GM06990 (cell line): ENCODE measurements around the gene IL36RN.

ENCODE experiments used
- DNase-seq: peaks from one replicate; pipeline ENCODE4 v3.0.0-alpha.2; 2011; ENCODE audit not compliant: insufficient read length; ENCODE audit errors: extremely low read depth
- H3K27me3 ChIP-seq: replicated peaks from 2 replicates; pipeline ENCODE4 v1.6.0; 2011; ENCODE audit warnings: low read length; ENCODE audit not compliant: control insufficient read depth, insufficient read depth
- H3K36me3 ChIP-seq: 2 replicates; pipeline ENCODE4 v1.5.1; 2011; ENCODE audit warnings: low read length; ENCODE audit not compliant: control insufficient read depth, insufficient read depth
- H3K4me3 ChIP-seq: replicated peaks from 2 replicates; pipeline ENCODE4 v1.5.1; 2011; ENCODE audit warnings: low read depth, mild to moderate bottlenecking, control low read depth, low read length
- TF ChIP-seq, protein P1 (sequence below): IDR thresholded peaks from 2 replicates; pipeline ENCODE4 v1.5.1; 2011; ENCODE audit warnings: low read length, control low read depth, mild to moderate bottlenecking, inconsistent platforms; ENCODE audit not compliant: insufficient read depth, poor library complexity, severe bottlenecking

Gene IL36RN

DNA sequence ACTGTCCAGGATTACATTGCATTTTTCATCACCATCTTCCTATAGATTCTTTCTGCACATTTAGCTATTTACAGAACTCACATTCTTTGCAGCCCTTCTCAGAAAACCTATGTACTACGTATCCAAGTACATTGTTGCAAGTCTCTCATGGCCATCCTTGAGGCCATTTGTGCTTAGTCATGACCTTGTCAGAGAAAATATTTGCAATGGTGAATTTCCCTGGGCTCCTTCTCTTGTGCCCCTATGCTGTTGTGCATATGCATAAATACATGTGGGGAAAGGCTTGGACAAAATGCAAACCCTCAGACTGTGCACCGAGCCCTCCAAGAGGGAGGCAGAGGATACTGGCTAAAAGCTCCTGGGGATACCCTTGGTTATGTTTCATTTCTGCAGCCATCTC lies 34.2 kb upstream of the IL36RN start:
- no peak for DNase-seq
- H3K27me3 ChIP-seq, result peaks cover 2% of the 10 kb centered on the region; the same call in 1 of the 2 replicates
- H3K4me3 ChIP-seq, result no peak overlapping the region
- H3K36me3 ChIP-seq, result no peaks in the 10 kb centered on the region
- TF ChIP-seq, protein P1, sequence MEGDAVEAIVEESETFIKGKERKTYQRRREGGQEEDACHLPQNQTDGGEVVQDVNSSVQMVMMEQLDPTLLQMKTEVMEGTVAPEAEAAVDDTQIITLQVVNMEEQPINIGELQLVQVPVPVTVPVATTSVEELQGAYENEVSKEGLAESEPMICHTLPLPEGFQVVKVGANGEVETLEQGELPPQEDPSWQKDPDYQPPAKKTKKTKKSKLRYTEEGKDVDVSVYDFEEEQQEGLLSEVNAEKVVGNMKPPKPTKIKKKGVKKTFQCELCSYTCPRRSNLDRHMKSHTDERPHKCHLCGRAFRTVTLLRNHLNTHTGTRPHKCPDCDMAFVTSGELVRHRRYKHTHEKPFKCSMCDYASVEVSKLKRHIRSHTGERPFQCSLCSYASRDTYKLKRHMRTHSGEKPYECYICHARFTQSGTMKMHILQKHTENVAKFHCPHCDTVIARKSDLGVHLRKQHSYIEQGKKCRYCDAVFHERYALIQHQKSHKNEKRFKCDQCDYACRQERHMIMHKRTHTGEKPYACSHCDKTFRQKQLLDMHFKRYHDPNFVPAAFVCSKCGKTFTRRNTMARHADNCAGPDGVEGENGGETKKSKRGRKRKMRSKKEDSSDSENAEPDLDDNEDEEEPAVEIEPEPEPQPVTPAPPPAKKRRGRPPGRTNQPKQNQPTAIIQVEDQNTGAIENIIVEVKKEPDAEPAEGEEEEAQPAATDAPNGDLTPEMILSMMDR, result no peak

- TF ChIP-seq, protein P1, result no peak
- no peak for DNase-seq
- Histone ChIP-seq H3K36me3 (no peaks in the 10 kb centered on the region), H3K4me3 (no peak overlapping the region), H3K27me3 (peaks cover 2% of the 10 kb centered on the region; the same call in 1 of the 2 replicates)
Observed at GRCh38 chr2:113025737-113026136, 33.3 kb upstream of the IL36RN start.

DNA sequence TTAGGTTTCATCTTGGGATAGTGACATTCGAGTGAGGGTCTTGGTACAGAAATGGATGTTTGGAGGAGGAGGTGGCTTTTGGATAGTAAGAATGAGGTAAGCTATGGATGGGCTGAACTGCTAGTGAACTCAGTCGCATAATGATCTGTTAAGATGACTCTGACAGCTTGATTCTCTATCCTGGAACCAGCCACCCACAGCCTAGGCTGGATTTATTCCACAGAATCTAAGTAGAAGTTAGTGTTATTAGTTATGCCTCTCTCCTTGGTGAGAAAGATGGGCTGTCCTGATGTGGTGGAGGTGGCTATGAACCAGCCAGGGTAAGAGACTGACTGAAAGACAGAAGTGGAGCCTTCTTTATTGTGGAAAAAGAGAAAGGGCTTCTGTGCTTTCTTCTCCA lies 31.3 kb upstream of the IL36RN start:
- peaks cover 2% of the 10 kb centered on the region; the same call in 1 of the 2 replicates for H3K27me3 ChIP-seq
- no peak for DNase-seq
- no peaks in the 10 kb centered on the region for H3K36me3 ChIP-seq
- TF ChIP-seq, protein P1, result no peak
- no peak overlapping the region for H3K4me3 ChIP-seq

DNA sequence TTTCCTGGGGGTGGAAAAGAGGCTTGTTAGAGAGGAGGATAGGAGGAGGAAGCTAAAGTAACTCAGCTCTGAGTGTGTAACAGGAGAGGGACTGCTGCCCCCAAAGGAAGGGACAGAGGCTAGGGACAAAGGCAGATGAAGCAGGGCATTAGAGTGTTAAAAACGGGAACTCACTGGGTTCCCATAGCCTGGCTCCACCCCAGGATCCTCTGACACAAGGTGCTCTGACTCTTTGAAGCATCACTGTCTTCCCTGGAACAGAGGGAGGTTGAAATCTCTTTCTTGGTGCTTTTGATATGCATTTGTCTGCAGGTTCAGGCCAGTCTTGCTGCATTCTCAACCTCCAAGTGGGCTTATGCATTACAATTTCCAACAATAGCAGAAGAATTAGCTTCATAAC lies 30.9 kb upstream of the IL36RN start:
- no peak for DNase-seq
- TF ChIP-seq, protein P1, result no peak
- Histone ChIP-seq H3K4me3 (no peak overlapping the region), H3K27me3 (peaks cover 2% of the 10 kb centered on the region; the same call in 1 of the 2 replicates), H3K36me3 (no peaks in the 10 kb centered on the region)

DNA sequence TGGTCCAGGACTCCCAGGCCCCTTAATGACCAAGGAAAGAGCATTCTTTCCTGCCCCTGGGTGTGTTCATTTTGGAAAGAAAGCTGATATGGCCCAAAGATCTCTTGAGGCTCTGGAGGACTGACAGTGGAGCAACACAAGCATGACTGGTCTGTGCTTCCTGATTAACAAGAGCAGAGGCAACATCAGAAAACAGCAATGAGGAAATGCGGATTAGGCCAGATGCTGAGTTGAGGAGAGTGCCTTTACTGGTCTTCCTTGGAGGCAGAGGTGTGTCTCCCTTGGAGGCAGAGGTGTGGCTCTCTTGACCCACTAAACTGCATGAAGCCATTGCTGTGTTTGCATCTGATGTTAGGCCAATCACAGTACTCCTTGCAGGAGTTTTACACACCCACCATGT lies 26.3 kb upstream of the IL36RN start:
- TF ChIP-seq, protein P1, result no peak
- DNase-seq, result no peak
- H3K27me3 ChIP-seq, result no peaks in the 10 kb centered on the region; the same call in 1 of the 2 replicates

GRCh38 chr2:113034016-113034415 lies 25.0 kb upstream of the IL36RN start:
- Histone ChIP-seq H3K27me3 (no peaks in the 10 kb centered on the region; the same call in 1 of the 2 replicates), H3K4me3 (no peak overlapping the region), H3K36me3 (no peaks in the 10 kb centered on the region)
- TF ChIP-seq, protein P1, result no peak
- no peak for DNase-seq

More for the DNA sequence above, 26.3 kb upstream of the IL36RN start:
- no peak overlapping the region for H3K4me3 ChIP-seq
- no peaks in the 10 kb centered on the region for H3K36me3 ChIP-seq
